Measurements from ENCODE around the gene SRD5A2. TPM values are rescaled to one million over a fixed set of nuclear protein-coding genes. Genes with fewer than 3 reads are reported as not detected.
A peak's percentile ranks its signal among the peaks of the same experiment; 100 is the strongest.
"Not testable (repeated sequence)": the region's sequence is repeated elsewhere in the genome, so short reads cannot be mapped to it uniquely, and the experiment has no call there.

SRD5A2 gene
- total RNA-seq, 1 experiment from 2014 or later, result not detected

GRCh38 chr2:31539505-31539904 is 41.2 kb downstream of the SRD5A2 start:
- no peak for DNase-seq (ENCODE audit: low spot score)
- in situ Hi-C loops (cut with HindIII; ENCODE audit: low sequenced_read_pairs), result no loop called here

DNA sequence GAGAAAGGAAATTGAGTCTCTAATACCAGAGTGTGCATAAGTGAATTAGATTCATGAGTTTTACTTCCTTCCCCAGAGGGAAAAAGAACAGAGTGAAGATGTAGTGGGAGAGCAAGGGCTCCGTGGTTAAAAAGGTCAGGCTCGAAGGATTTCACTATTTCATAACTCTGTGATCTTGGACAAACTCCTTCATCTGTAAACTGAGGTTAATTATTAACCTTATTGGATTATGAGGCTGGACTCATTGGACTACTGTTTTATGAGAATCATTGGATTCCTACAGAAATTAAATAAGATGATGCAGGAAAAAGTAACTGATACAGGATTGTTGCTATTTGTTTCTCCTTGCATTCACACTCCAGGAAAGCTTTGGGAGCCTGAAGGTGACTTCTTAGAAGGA is 45.0 kb downstream of the SRD5A2 start:
- in situ Hi-C loops (cut with HindIII; ENCODE audit: low sequenced_read_pairs), result no loop called here
- no peak for DNase-seq (ENCODE audit: low spot score)

- in situ Hi-C loops (cut with HindIII; ENCODE audit: low sequenced_read_pairs), result no loop called here
These were observed 46.1 kb downstream of the SRD5A2 start for GRCh38 chr2:31534636-31535035.

DNA sequence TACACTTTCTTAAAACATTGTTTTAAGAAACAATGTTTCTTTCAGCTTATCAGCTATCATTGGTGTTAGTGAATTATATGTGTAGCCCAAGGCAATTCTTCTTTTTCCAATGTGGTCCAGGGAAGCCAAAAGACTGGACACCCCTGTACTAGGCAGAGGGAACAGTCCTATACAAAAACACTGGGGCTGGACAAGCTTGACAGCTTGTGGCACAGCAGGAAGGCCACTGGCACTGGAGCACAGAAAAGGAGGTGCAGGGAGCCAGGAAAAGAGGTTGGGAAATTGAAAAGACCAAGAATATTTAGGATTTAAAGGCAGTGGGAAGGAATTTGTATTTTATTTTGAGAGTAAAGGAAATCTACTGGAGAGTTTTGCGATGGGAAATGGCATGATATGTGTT is 47.7 kb downstream of the SRD5A2 start:
- in situ Hi-C loops (cut with HindIII; ENCODE audit: low sequenced_read_pairs), result no loop called here
- DNase-seq (ENCODE audit: low spot score), result peak; percentile 94

More at GRCh38 chr2:31534636-31535035, 46.1 kb downstream of the SRD5A2 start:
- DNase-seq (ENCODE audit: low spot score), result no peak

GRCh38 chr2:31531101-31531500 is 49.6 kb downstream of the SRD5A2 start:
- peak; percentile 68 for DNase-seq (ENCODE audit: low spot score)

DNA sequence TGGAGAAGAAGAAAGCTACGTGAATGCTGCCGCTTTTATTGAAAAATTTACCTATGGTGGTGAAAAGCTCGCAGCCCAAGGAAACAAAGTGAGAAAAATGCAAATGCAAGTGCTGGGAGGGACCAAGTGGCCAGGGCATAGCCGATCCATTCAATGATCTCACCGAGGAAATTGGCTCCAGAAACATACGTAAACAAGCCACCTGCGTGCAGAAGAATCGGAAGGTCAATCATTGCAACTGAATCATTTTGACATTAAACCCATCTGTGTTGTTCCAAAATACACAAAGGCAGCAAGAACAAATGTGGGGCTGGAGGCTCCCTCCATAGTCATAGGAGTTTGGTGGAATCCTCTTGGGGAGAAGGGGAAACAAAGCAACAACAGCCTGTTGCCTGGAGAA is 51.5 kb downstream of the SRD5A2 start:
- in situ Hi-C loops (cut with HindIII; ENCODE audit: low sequenced_read_pairs), result no loop called here
- no peak for DNase-seq (ENCODE audit: low spot score)

More at GRCh38 chr2:31531101-31531500, 49.6 kb downstream of the SRD5A2 start:
- in situ Hi-C loops (cut with HindIII; ENCODE audit: low sequenced_read_pairs), result no loop called here

GRCh38 chr2:31528823-31529222 is 51.9 kb downstream of the SRD5A2 start:
- DNase-seq (ENCODE audit: low spot score), result no peak
- in situ Hi-C loops (cut with HindIII; ENCODE audit: low sequenced_read_pairs), result no loop called here

DNA sequence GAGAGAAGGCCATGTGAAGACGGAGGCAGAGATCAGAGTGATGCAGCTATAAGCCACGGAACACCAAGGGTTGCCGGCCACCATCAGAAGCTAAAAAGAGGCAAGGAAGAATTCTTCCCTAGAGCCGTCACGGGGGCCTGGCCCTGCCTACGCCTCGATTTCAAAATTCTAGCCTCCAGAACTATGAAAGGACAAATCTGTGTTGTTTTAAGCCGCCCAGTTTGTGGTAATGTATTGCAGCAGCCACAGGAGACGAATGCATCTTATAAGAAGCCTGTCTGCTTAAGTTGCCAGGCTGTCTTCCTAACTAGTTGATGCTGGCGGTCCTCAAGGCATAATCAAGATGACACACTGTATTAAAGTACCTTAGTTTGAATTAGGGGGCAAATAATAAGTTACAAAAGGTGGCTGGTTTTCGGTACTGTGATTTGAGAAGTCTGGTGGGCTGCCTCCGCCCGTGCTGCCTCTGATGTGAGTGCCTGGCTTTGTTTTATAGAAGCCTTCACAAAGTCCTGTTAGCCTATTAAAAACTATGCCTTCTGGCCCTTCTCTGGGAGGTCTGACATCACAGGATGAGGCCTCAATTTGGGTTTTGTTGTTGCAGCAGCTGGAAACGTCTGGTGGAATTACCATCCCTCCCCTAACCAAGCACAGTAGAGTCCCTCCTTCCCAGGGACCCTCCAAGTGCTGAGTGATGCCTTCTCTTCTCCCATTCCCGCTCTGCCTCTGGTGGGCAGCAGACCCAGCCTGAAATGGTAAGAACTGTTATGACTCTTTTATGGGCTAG is 53.6 kb downstream of the SRD5A2 start:
- no peak for DNase-seq (ENCODE audit: low spot score)

DNA sequence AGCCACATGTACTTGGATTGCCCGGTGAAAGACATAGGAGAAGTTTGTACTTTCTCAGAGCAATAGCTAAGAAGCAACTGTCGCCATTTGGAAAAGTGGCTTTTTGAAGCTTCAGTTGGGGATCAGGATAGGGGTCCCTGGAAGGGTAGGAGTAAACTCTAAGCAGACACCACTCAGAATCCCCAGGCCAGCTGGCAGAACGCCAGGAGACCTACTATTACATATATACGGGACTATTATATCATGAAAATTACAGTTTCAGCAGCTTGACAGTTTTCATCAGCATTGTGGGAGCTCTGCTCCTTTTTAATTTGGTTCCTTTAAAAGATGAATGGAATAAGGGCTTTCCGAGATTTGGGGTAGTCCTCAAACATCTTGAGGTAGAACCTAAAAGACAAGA is 54.9 kb downstream of the SRD5A2 start:
- in situ Hi-C loops (cut with HindIII; ENCODE audit: low sequenced_read_pairs), result no loop called here
- no peak for DNase-seq (ENCODE audit: low spot score)

More for the DNA sequence above, 53.6 kb downstream of the SRD5A2 start:
- in situ Hi-C loops (cut with HindIII; ENCODE audit: low sequenced_read_pairs), result no loop called here

GRCh38 chr2:31524592-31524991 is 56.1 kb downstream of the SRD5A2 start:
- in situ Hi-C loops (cut with HindIII; ENCODE audit: low sequenced_read_pairs), result no loop called here
- no peak for DNase-seq (ENCODE audit: low spot score)

GRCh38 chr2:31523871-31524492 is 56.8 kb downstream of the SRD5A2 start:
- DNase-seq (ENCODE audit: low spot score), result peak; percentile 22
- in situ Hi-C loops (cut with HindIII; ENCODE audit: low sequenced_read_pairs), result no loop called here

DNA sequence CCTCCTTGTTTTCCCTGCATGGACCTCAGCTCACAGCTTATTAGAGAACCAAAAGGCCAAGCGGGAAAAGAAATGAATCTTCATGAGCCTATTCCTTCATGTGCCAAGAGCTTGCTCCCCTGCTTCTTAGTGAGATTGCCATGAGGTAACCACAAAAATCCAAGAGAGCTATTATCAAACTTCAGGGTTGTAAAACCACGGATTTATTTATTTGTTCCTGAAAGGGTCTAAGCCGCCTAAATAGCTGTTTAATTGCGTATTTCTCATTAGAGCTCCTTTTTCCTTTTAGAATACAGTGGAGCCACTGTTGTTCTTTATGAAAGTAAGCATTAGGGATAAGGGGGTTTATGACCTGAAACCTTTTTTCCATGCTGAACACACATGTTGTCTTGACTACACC is 58.0 kb downstream of the SRD5A2 start:
- in situ Hi-C loops (cut with HindIII; ENCODE audit: low sequenced_read_pairs), result no loop called here
- no peak for DNase-seq (ENCODE audit: low spot score)

- in situ Hi-C loops (cut with HindIII; ENCODE audit: low sequenced_read_pairs), result no loop called here
- DNase-seq (ENCODE audit: low spot score), result no peak
These were observed 63.1 kb downstream of the SRD5A2 start for GRCh38 chr2:31517442-31518203.

DNA sequence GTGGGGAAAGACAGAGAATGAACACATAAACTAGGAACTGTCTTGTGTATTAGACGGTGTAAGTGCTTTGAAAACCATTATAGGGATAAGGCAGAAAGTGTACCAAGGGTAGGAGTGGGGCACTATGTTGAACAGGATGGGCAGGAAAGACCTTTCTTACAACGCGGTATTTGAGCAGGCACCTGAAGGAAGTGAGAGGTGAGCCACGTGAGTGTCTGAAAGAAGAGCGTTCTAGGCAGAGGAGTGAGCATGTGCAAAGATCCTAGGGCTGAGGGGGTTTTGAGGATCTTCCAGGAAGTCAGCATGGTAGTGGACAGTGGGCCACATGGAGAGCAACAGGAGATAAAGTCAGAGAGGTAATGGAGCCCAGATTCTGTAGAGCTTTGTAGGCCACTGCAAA is 65.2 kb downstream of the SRD5A2 start:
- in situ Hi-C loops (cut with HindIII; ENCODE audit: low sequenced_read_pairs), result no loop called here
- no peak for DNase-seq (ENCODE audit: low spot score)

DNA sequence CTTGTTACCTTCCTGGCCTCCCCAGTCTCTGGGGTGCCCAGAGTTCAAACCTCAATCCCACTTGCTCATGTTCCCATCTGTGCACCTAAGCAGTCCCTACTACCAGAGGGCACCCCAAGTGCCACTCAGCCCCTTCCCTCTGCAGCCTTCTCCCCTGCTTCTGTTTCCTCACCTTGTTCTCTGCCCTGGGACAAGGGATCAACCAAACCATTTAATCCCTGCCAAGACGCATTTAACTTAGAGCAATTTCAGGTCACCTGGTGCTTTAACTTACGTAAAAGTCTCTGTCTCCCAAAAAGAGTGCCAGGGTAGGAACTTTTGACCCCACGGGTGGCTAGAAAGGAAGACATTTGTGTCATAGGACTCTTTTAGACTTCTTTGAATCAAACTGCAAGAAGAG is 67.2 kb downstream of the SRD5A2 start:
- DNase-seq (ENCODE audit: low spot score), result no peak
- in situ Hi-C loops (cut with HindIII; ENCODE audit: low sequenced_read_pairs), result no loop called here

GRCh38 chr2:31511376-31511775 is 69.4 kb downstream of the SRD5A2 start:
- no peak for DNase-seq (ENCODE audit: low spot score)
- in situ Hi-C loops (cut with HindIII; ENCODE audit: low sequenced_read_pairs), result no loop called here

GRCh38 chr2:31505111-31505510 is 75.6 kb downstream of the SRD5A2 start:
- in situ Hi-C loops (cut with HindIII; ENCODE audit: low sequenced_read_pairs), result no loop called here
- DNase-seq (ENCODE audit: low spot score), result no peak

DNA sequence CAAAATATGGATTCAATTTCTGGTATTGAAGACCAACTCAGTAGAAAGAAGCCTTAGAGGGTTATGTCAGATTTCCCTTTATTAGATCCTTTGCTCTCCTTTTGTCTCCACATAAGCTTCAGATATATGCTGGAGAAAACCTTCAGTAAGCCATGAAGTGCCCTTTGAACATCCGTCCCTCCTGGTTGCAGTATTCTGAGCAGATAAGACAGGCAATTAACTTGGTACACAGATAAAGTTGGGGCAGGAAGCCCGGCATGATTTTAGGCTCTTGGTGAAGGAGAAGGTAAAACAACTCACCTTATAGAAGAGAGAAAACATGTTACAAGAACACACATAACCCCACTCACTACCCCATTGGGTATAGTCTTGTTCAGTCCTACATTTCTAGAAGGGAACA is 76.4 kb downstream of the SRD5A2 start:
- in situ Hi-C loops (cut with HindIII; ENCODE audit: low sequenced_read_pairs), result no loop called here
- DNase-seq (ENCODE audit: low spot score), result no peak

DNA sequence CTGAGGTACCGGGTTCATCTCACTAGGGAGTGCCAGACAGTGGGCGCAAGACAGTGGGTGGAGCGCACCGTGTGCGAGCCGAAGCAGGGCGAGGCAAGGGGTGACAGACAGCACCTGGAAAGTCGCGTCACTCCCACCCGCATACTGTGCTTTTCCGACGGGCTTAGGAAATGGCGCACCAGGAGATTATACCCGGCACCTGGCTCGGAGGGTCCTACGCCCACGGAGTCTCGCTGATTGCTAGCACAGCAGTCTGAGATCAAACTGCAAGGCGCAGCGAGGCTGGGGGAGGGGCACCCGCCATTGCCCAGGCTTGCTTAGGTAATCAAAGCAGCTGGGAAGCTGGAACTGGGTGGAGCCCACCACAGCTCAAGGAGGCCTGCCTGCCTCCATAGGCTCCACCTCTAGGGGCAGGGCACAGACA is 84.3 kb downstream of the SRD5A2 start:
- in situ Hi-C loops (cut with HindIII; ENCODE audit: low sequenced_read_pairs); DNase-seq (ENCODE audit: low spot score): not testable (repeated sequence)

- DNase-seq (ENCODE audit: low spot score); in situ Hi-C loops (cut with HindIII; ENCODE audit: low sequenced_read_pairs): not testable (repeated sequence)
These were observed 91.4 kb downstream of the SRD5A2 start for GRCh38 chr2:31489339-31489738.
